SU-DHL-6 (cell line): Measurements from ENCODE around the gene DPH2.

Experiments used
- H2AFZ ChIP-seq: fragments of 200-600 bp; sonication (generic); 2 replicates; pipeline ENCODE4 v1.6.1; 2014; ENCODE audit warnings: low read depth, mild to moderate bottlenecking, moderate library complexity, mixed read lengths, antibody characterized with exemption, low read length; ENCODE audit not compliant: severe bottlenecking
- H3F3A ChIP-seq: fragments of 200-600 bp; shearing (Covaris generic); 2 replicates; pipeline ENCODE4 v1.6.0; 2016; ENCODE audit warnings: antibody characterized with exemption, mild to moderate bottlenecking; ENCODE audit not compliant: insufficient read depth
- H3K27ac ChIP-seq: fragments of 200-600 bp; sonication (generic); 2 replicates; pipeline ENCODE4 v1.5.1; 2016; ENCODE audit warnings: low read depth, mild to moderate bottlenecking, low read length, moderate library complexity, mixed read lengths
- H3K27me3 ChIP-seq: fragments of 200-600 bp; sonication (generic), shearing (Covaris generic); 2 replicates; pipeline ENCODE4 v1.6.0; 2014; ENCODE audit warnings: mild to moderate bottlenecking, low read length
- H3K36me3 ChIP-seq: fragments of 200-600 bp; sonication (generic); 2 replicates; pipeline ENCODE4 v1.6.1; 2014; ENCODE audit warnings: mild to moderate bottlenecking, low read length, mixed read lengths
- H3K4me2 ChIP-seq: fragments of 300-600, 200-600 bp; shearing (Covaris generic), sonication (generic); 2 replicates; pipeline ENCODE4 v1.6.0; 2014; ENCODE audit warnings: low read length, low read depth, mild to moderate bottlenecking; ENCODE audit not compliant: poor library complexity, severe bottlenecking
- H3K4me3 ChIP-seq: fragments of 200-600 bp; sonication (generic); 2 replicates; pipeline ENCODE4 v1.5.1; 2014; ENCODE audit warnings: antibody characterized with exemption, low read length, mild to moderate bottlenecking, mixed read lengths; ENCODE audit not compliant: insufficient read depth, poor library complexity, severe bottlenecking
- H3K79me2 ChIP-seq: fragments of 200-600 bp; sonication (generic); 2 replicates; pipeline ENCODE4 v1.6.1; 2014; ENCODE audit warnings: mild to moderate bottlenecking, low read length, moderate library complexity; ENCODE audit not compliant: insufficient read depth
- H3K9ac ChIP-seq: fragments of 200-600 bp; sonication (generic); 2 replicates; pipeline ENCODE4 v1.7.0; 2014; ENCODE audit warnings: mild to moderate bottlenecking, low read length
- H3K9me2 ChIP-seq: fragments of 200-600 bp; sonication (generic); replicated peaks from 2 replicates; pipeline ENCODE4 v1.6.1; 2014; ENCODE audit warnings: low read length; ENCODE audit not compliant: insufficient read depth
- H3K9me3 ChIP-seq: fragments of 200-600 bp; sonication (generic); 2 replicates; pipeline ENCODE4 v1.6.1; 2014; ENCODE audit warnings: low read length, mixed read lengths; ENCODE audit not compliant: insufficient read depth
- H4K20me1 ChIP-seq: fragments of 200-600 bp; sonication (generic); 2 replicates; pipeline ENCODE4 v1.6.1; 2014; ENCODE audit warnings: low read depth, mild to moderate bottlenecking, antibody characterized with exemption, low read length, moderate library complexity, mixed read lengths
- CTCF ChIP-seq: fragments of 200-600 bp; sonication (generic); IDR thresholded peaks from one replicate; pipeline ENCODE4 v1.5.1; 2017; ENCODE audit warnings: antibody characterized with exemption, mild to moderate bottlenecking, low read length, moderate library complexity; ENCODE audit not compliant: insufficient read depth, poor library complexity, severe bottlenecking
- EZH2phosphoT487 ChIP-seq: fragments of 200-600 bp; sonication (generic), shearing (Covaris generic); conservative IDR thresholded peaks from 2 replicates; pipeline ENCODE4 v1.6.1; 2018; ENCODE audit warnings: mild to moderate bottlenecking, antibody characterized with exemption, low read length, moderate library complexity, mixed read lengths

The DPH2 gene

DNA sequence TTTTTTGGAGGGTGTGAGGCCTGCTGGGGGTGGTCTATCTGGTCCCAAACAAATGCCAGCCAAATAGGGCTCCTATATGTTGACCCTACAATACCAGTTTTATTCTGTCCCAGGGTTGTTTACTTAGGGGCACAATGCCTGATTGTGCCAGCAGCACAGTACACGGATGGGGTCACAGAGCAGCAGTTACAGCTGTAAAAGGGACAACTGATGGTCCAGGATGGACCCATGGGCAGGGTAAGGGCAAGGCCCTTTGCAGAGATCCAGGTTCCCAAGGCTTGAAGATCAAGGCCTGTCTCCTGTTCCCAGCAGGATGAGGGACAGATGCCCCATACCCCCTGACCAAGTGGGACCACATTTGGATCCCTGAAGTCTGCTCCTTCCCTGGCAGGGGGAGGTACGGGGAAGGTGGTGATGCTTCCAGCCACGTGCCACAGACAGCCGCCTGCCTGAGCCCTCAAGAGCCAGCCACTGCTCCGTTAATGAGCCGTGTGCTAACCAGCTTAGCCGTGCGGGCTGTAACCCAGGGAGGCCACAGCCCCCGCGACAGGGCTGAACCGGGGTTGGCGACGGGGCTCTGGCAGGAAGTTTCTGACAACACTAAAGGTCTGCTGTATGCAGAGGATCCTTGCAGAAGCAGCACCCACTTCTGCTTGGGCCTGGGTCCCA lies 43.3 kb downstream of the DPH2 start:
- no peak overlapping the region for H3K4me3 ChIP-seq
- no peak overlapping the region for H2AFZ ChIP-seq
- no peaks in the 10 kb centered on the region for H3F3A ChIP-seq
- H3K9me2 ChIP-seq, result no peaks in the 10 kb centered on the region
- no peak overlapping the region for H3K9ac ChIP-seq
- no peak for TF ChIP-seq CTCF
- no peak for TF ChIP-seq EZH2phosphoT487
- H3K79me2 ChIP-seq, result no peaks in the 10 kb centered on the region
- H3K9me3 ChIP-seq, result no peaks in the 10 kb centered on the region
- H3K27me3 ChIP-seq, result no peaks in the 10 kb centered on the region
- no peaks in the 10 kb centered on the region for H4K20me1 ChIP-seq
- H3K27ac ChIP-seq, result no peak overlapping the region
- no peak overlapping the region for H3K4me2 ChIP-seq
- H3K36me3 ChIP-seq, result no peaks in the 10 kb centered on the region

DNA sequence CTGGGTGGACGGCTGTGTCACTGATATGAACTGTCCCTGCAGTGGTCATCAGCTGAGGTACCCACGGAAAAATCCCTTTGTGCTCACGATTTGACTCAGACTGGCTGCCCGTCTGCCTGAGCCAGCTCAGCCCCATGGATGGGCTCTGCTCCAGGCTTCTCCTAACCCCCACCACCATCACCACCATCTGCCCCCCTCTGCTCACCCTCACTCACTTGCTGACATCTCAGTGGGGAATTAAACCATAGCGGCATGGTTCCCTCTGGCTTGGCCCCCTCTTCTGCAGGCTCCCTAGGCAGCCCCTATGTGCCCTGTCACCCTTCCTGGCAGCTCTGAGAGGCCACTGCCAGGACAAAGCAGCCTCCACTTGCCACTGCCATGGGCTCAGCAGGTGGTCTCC lies 44.1 kb downstream of the DPH2 start:
- Histone ChIP-seq H3K9ac (no peak overlapping the region), H4K20me1 (no peaks in the 10 kb centered on the region), H3K9me2 (no peaks in the 10 kb centered on the region), H3K4me3 (no peak overlapping the region), H3K36me3 (no peaks in the 10 kb centered on the region), H3F3A (no peaks in the 10 kb centered on the region), H3K4me2 (no peak overlapping the region), H3K9me3 (no peaks in the 10 kb centered on the region), H2AFZ (no peak overlapping the region), H3K79me2 (no peaks in the 10 kb centered on the region), H3K27ac (no peak overlapping the region), H3K27me3 (no peaks in the 10 kb centered on the region)
- TF ChIP-seq EZH2phosphoT487 (no peak), CTCF (no peak)

GRCh38 chr1:44014365-44015104 lies 44.7 kb downstream of the DPH2 start:
- Histone ChIP-seq H3K9me3 (no peaks in the 10 kb centered on the region), H3K36me3 (no peaks in the 10 kb centered on the region), H3K27me3 (no peaks in the 10 kb centered on the region), H3K27ac (no peak overlapping the region), H3K9me2 (no peaks in the 10 kb centered on the region), H3K4me3 (no peak overlapping the region), H3K9ac (no peak overlapping the region), H2AFZ (no peak overlapping the region), H3K4me2 (no peak overlapping the region), H3K79me2 (no peaks in the 10 kb centered on the region), H3F3A (no peaks in the 10 kb centered on the region), H4K20me1 (no peaks in the 10 kb centered on the region)
- TF ChIP-seq EZH2phosphoT487 (no peak), CTCF (no peak)
